ENCODE measurements around the gene FCAMR. TPM values are rescaled to one million over a fixed set of nuclear protein-coding genes. Genes with fewer than 3 reads are reported as not detected.

Gene FCAMR
- not detected for total RNA-seq

- intact Hi-C loops (cut with DNase I), result no loop called here
- H3K27me3 ChIP-seq, result no peaks in the 10 kb centered on the region
- H3K36me3 ChIP-seq, result no peaks in the 10 kb centered on the region
- DNase-seq, result no peak
- H3K4me3 ChIP-seq (replicated peaks in 1 of 3), result no peak within 1 kb of the TSS
- peaks cover 3 to 6% of the 10 kb centered on the region in 2 donors for H3K4me1 ChIP-seq
- TF ChIP-seq CTCF (IDR thresholded peaks at IDR 0.05) (no peak), POLR2A (IDR thresholded peaks at IDR 0.05) (no peak)
- no peaks in the 10 kb centered on the region for H3K9me3 ChIP-seq
- H3K27ac ChIP-seq, result no peak within 1 kb of the TSS
- WGBS, 2 donors, result 77 to 82% methylated on average over 2 of the region's 2 CpGs
Measured at GRCh38 chr1:206970446-206970845, at the start of gene FCAMR. TSS of gene FCAMR (minus strand) at chr1:206970460. CDS start at chr1:206970125, 335 bp downstream.

GRCh38 chr1:207019661-207020060, 49.4 kb upstream of the FCAMR start:
- no peak overlapping the region for H3K4me3 ChIP-seq (replicated peaks in 1 of 3)
- intact Hi-C loops (cut with DNase I), result no loop called here
- H3K36me3 ChIP-seq, result no peaks in the 10 kb centered on the region
- TF ChIP-seq CTCF (IDR thresholded peaks at IDR 0.05), result no peak
- TF ChIP-seq POLR2A (IDR thresholded peaks at IDR 0.05), result no peak
- no peaks in the 10 kb centered on the region for H3K27me3 ChIP-seq
- H3K4me1 ChIP-seq, result peaks cover 29 to 35% of the 10 kb centered on the region in 2 donors
- 41 to 65% methylated on average over 2 of the region's 2 CpGs for WGBS, 2 donors
- no peak for DNase-seq
- no peak overlapping the region for H3K27ac ChIP-seq
- no peaks in the 10 kb centered on the region for H3K9me3 ChIP-seq

- no peaks in the 10 kb centered on the region for H3K9me3 ChIP-seq
Measured at GRCh38 chr1:207019161-207019560, 48.9 kb upstream of the FCAMR start.

GRCh38 chr1:207018707-207019106, 48.4 kb upstream of the FCAMR start:
- H3K4me3 ChIP-seq (replicated peaks in 1 of 3), result no peak overlapping the region
- 91 to 96% methylated on average over 4 of the region's 4 CpGs for WGBS, 2 donors
- H3K36me3 ChIP-seq, result no peaks in the 10 kb centered on the region
- DNase-seq, result no peak
- H3K4me1 ChIP-seq, result peaks cover 21 to 26% of the 10 kb centered on the region in 2 donors
- intact Hi-C loops (cut with DNase I), result no loop called here
- no peaks in the 10 kb centered on the region for H3K27me3 ChIP-seq
- H3K27ac ChIP-seq, result no peak overlapping the region
- no peaks in the 10 kb centered on the region for H3K9me3 ChIP-seq
- TF ChIP-seq POLR2A (IDR thresholded peaks at IDR 0.05) (no peak), CTCF (IDR thresholded peaks at IDR 0.05) (no peak)

More at GRCh38 chr1:207019161-207019560, 48.9 kb upstream of the FCAMR start:
- intact Hi-C loops (cut with DNase I), result no loop called here
- H3K4me3 ChIP-seq (replicated peaks in 1 of 3), result no peak overlapping the region
- H3K27ac ChIP-seq, result no peak overlapping the region
- no peaks in the 10 kb centered on the region for H3K27me3 ChIP-seq
- no peaks in the 10 kb centered on the region for H3K36me3 ChIP-seq
- WGBS, 2 donors, result 100% methylated on average over 2 of the region's 2 CpGs
- TF ChIP-seq POLR2A (IDR thresholded peaks at IDR 0.05), result no peak
- DNase-seq, result no peak
- peaks cover 24 to 30% of the 10 kb centered on the region in 2 donors for H3K4me1 ChIP-seq

- Histone ChIP-seq H3K27me3 (no peaks in the 10 kb centered on the region), H3K4me1 (peaks cover 13 to 17% of the 10 kb centered on the region in 2 donors), H3K9me3 (no peaks in the 10 kb centered on the region), H3K27ac (no peak overlapping the region), H3K36me3 (no peaks in the 10 kb centered on the region), H3K4me3 (replicated peaks in 1 of 3) (no peak overlapping the region)
- peak in 1 of 2 donors; percentile 37 for DNase-seq
- no peak for TF ChIP-seq CTCF (IDR thresholded peaks at IDR 0.05)
- TF ChIP-seq POLR2A (IDR thresholded peaks at IDR 0.05), result no peak
- intact Hi-C loops (cut with DNase I), result no loop called here
- 78 to 83% methylated on average over 7 of the region's 7 CpGs for WGBS, 2 donors
Measured at GRCh38 chr1:207017615-207018559, 47.6 kb upstream of the FCAMR start.
